NCI-H2081 treated with DMSO at 0.1 percent for 48 hours (cell line): ENCODE data around the gene POLR1G.

Experiments used
- DNase-seq: peaks from one replicate; lab custom pipeline; 2025; lab: John Stamatoyannopoulos, UW

Gene POLR1G, protein sequence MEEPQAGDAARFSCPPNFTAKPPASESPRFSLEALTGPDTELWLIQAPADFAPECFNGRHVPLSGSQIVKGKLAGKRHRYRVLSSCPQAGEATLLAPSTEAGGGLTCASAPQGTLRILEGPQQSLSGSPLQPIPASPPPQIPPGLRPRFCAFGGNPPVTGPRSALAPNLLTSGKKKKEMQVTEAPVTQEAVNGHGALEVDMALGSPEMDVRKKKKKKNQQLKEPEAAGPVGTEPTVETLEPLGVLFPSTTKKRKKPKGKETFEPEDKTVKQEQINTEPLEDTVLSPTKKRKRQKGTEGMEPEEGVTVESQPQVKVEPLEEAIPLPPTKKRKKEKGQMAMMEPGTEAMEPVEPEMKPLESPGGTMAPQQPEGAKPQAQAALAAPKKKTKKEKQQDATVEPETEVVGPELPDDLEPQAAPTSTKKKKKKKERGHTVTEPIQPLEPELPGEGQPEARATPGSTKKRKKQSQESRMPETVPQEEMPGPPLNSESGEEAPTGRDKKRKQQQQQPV

DNA sequence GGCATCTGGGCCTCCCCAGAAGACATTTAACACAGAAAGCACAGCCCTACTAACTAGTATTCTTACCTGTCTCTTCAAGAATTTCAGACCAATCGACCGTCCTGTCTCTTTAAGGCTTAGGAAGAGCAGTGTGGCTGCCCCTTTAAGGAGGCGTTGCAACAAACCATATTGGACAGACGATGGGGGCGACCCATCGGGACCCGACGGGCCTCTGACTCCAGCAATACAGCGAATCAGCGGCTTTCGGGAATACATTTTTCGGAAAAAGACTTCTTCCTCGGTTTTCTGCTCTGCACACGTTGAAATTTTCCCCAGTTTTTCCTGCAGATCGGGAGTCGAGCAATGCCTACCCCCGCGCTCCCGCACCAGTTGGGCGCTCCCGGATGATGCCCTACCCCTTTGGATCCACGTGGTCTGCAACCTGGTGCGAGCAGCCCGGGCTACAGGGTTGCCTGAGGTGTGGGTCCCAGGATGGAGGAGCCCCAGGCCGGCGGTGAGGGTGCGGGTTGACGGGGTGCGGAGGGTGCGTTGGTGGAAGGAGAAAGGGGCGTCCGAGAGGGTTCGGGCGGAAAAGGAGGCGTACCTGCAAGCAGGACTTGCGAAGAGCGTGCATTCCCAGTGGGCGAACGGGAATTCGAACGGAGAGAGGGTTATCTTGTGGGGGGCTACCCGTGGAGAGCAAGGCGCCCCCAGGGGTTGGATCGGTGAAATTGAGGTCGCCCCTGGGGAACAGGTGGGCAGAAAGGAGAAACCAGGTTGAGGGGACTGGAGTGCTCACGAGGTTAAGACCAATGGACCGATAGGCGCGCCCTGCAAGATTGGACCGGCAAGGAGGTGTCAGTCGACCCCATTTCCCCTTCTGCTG lies at the start of gene POLR1G:
POLR1G (plus strand) TSS at position 419 of the 865 bp plus-strand sequence; CDS start at position 472, 53 bp downstream.
- DNase-seq, result peak; percentile 54

DNA sequence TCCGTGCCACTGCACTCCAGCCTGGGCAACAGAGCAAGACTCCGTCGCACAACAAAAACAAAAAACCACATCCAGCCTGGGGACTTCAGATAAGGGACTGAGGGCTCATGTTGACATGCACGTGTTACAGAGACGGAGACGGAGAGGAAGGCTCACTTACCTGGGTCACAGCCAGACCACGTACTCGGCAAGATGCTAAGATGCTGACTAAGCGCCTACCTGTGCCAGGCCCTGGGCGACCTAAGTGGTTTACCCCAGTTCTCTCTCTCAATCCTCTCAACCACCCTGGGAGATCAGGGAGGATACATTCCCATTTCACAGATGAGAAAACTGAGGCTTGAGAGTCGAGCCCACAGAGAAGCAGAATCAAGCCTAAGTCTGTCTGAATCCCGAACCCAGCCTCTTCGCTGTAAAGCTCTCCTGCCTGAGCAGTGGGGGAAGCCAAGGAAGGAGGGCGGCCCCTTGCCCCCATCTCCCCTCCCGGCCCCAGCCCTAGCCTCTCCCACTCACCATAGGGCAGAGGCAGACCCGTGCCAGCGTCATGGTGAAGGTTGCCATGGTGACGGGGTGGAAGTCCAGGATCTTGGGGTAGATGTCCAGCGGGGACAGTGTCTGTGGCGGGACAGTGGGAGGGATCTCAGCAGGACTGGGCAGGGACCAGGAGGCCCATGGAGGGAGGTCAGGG lies 49.5 kb upstream of the POLR1G start:
- DNase-seq, result no peak

DNA sequence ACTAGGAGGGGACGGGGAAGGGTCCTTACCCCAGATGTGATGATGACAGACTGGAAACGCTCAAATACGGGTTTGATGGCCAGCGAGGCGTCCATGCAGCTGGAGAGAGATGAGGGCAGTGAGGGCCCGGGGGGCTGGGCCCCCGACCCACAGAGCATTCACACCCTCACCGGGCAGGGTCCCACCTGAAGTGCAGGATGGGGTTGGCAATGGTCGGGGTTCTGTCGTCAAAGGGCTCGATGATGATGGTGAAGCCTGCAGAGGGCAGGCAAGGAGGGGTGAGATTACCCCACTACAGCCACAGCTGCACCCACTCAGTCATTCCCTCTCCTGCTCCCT lies 49.0 kb upstream of the POLR1G start:
- no peak for DNase-seq

DNA sequence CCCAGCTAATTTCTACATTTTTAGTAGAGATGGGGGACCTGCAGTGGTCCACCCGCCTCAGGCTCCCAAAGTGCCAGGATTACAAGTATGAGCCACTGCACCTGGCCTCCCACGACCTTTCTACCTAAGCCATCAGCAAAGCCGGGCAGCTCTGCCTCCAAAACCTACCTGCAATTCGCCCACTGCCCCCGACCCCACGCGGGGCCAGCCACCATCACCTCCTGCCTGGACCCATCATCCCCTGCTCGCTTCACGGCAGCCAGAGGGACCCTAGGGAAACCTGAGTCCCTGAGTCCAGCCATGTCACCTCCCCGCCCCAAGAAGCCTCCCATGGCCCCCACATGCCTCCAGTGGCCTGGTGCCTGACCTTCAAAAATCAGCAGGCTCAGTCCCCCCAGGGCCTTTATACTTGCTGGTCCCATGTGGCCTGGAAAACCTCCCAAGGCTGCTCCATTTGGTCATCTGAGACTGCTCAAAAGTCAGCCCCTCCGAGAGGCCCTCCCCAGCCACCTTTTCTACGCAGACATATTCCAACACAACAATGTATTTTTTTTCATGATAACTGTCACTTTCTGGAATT lies 48.1 kb upstream of the POLR1G start:
- DNase-seq, result no peak

DNA sequence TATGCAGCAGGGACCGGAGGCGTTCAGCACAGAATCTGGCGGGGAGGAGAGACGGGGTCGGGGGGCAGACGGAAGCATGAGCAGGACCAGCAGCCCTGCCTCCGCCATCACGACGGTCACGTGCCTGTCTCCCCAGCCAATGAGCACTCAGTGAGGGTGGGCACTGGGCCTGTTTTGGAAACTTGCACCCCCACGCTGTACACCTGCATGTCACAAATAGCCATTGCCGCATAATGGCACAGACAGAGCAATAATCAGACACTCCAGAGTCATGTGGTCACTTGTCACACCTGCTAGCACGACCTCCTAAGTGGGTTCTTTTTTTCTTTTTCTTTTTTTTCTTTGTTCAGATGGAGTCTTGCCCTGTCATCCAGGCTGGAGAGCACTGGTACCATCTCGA lies 44.8 kb upstream of the POLR1G start:
- DNase-seq, result no peak

DNA sequence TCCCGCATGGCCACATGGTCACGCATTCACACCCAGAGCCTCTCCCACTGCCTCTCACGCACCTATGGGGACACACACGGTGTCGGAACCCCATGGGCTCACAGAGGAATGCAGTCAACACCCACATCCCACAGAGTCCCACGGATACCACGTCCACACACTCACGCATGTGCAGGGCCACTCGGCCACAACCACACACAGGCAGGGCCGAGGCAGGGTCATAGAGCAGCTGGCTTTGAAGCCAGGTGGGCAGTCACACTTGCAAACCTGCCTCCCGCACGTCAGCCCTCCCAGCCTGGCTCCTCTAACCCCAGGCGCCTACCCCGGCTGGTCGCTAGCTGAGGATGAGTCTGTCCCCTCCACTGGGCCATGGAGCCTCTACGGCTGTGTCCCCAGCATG lies 44.2 kb upstream of the POLR1G start:
- no peak for DNase-seq

DNA sequence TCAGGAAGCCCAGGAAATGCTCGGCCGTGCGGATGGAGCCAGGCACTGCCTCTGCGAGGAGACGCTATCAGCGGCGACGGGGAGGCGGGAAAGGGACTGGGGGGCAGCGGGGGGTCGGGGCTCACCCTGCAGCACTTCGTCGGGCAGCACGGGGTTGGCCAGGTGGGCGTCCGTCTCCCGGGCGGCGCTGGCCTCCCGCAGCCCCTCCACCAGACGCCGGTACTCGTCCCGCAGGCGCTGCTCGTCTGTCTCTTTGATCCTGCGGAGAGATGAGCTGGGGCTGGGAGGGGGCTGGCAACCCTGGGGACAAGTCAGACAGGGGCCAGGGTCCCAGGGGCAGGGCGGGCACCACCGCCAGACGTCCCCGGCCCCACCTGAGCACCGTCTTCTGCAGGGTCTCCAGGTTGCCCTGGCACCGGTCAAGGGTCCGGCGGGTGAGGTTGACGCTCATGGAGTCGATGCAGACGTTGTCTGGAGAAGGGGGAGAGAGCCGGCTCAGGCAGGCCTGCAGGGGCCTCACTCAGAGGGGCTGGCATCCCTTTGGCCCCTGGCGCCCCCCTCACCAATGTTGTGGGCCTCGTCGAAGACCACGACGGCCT lies 42.5 kb upstream of the POLR1G start:
- no peak for DNase-seq

DNA sequence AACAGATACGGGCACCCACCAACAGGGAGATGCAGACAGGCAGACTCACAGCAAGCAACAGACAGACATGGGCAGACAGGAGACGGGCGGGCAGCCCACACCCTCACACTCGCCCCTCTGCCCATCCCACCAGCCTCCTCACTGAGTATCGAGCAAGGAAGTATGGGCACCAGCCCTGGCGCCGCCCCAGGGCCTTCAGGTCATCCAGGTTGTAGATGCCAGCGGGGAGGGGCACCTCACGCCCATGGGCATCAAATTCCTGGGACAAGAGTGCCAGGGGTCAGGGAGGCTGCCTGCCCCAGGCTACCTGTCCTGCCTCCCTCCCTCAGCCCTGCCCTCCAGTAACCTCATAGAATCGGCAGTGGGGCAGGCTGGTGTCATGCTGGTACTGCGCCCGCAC lies 41.7 kb upstream of the POLR1G start:
- no peak for DNase-seq

DNA sequence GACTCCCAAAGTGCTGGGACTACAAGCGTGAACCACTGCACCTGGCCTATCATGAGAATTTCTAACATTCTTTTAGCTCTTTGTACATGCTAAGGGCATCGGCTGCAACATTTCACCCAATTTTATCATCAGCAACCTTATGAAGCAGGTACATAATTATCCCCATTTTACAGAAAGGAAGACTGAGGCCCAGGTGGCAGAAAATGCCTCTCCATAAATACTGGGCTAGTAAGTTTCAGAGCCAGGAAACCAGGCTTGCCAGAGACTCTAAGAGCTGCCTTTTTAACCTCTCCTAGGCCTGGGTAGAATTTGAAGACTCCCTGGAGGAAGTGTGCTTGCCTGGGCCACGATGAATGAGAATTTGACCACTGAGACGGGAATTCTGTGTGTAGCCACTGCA lies 38.3 kb upstream of the POLR1G start:
- no peak for DNase-seq

DNA sequence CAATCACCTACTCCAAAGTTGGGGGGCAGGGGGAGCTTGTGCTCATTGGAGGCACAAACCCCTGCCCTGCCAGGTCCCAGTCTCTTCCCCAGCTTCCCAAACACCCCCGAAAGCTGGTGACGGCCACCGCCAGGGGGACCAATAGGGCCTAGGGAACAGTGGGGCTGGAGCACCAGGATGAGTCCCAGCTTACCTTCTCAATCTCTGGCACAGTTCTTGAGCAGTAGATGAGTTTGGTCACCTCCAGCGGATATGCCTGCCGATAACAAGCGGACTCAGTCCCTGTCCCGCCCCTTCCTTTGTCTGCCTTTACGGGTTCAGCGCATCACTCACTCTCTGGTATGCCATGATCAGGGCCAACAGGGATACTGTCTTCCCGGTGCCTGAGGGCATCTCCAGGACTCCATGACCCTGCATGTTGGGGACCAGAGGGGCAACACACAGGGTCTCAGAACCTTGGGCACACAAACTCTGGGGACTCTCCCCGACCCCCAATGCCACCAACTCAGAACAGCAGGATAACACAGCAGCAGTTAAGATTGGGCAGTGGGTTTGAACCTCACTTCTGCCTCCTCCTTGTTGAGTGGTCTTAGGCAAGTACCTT lies 37.6 kb upstream of the POLR1G start:
- no peak for DNase-seq

DNA sequence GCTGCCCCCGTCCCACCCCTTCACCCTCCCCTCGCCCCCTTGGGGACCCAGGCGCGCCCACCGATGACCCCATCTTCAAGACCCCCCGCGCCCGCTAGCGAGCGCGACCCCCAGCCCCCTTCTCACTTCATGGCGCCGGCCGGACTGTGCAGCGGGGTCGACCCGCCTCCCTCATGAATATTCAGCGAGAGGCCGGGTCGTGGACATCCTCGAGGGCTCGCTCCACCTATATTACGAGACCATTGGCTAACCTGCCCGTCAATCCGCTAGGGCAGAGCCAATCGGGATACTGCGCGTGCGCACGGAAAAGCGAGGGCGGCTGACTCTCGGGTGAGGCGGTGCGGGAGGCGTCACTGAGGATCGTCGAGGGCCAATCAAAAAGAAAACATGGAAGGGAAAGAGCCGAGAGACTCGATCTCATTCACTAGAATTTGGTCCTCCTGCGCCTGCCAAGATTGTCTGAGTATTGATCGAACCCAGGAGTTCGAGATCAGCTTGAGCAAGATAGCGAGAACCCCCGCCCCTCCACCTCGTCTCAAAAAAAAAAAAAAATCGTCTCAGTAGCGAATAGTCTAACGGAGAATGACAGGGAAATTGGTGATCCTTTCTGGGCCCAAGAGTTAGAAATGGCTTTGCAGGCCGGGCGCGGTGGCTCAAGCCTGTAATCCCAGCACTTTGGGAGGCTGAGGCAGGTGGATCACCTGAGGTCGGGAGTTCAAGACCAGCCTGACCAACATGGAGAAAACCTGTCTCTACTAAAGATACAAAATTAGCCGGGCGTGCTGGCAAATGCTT lies 35.8 kb upstream of the POLR1G start, which contains the start of gene ERCC2:
ERCC2 (minus strand) TSS at position 164 of the 795 bp plus-strand sequence; CDS start at position 131, 33 bp downstream.
- peak; percentile 95 for DNase-seq

DNA sequence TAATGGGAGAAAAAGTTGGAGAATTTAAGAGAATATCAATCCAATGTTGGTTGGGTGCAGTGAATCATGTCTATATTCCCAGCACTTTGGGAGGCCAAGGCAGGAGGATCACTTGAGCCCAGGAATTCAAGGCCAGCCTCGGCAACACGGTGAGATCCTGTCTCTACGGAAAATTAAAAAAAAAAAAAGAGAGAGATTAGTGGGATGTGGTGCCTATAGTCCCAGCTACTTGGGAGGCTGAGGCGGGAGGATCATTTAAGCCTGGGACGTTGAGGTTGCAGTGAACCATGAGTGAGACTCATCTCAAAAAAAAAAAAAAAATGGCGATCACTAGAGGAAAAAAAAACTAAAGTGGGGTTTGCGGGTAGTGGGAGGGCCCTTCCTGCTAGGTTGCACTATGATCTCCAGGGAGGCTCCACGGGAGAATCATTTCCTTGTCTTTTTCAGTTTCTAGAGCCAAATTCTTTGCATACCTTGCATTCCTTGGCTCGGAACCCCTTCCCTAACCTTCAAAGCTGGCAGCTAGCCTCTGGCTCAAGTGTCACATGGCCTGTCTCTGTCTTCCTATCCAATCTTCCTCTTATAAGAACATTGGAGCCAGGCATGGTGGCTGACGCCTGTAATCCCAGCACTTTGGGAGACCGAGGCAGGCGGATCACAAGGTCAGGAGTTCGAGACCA lies 30.3 kb upstream of the POLR1G start:
- no peak for DNase-seq

DNA sequence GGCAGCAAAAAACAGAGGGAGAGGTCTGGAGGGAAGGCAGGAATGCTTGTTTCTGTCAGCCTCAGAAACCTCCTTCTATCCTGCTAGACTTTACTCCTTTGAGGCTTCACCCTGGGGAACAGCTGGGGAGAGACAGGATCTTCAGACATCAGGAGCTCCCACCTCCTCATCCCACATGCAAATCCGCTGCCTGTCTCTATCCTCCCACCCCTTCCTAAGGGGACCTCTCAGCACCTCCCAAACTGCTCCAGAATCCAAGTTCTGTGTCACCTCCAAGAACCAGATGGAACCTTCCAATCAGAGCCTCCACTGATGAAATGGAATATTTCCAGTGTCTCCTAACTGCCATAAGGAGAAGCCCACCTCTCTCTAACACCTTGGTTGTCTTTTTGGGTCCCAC lies 26.3 kb upstream of the POLR1G start:
- no peak for DNase-seq

DNA sequence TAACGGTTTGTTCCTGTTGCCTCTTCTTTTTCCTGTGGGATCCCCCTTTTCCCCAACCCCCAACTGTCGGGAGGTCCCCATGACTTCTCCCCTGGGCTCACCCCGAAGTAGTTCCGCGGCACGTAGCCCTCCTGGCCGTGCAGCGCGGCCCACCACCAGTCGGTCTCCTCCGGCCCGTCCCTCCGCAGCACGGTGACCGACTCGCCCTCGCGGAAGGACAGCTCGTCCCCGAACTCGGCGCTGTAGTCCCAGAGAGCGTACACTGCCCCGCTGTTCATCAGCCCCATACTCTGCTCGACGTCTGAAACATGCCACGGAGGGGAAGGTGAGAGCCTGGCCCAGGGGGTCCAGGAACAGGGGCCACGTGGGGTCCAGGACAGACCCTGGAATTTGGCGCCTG lies 24.0 kb upstream of the POLR1G start:
- DNase-seq, result no peak

DNA sequence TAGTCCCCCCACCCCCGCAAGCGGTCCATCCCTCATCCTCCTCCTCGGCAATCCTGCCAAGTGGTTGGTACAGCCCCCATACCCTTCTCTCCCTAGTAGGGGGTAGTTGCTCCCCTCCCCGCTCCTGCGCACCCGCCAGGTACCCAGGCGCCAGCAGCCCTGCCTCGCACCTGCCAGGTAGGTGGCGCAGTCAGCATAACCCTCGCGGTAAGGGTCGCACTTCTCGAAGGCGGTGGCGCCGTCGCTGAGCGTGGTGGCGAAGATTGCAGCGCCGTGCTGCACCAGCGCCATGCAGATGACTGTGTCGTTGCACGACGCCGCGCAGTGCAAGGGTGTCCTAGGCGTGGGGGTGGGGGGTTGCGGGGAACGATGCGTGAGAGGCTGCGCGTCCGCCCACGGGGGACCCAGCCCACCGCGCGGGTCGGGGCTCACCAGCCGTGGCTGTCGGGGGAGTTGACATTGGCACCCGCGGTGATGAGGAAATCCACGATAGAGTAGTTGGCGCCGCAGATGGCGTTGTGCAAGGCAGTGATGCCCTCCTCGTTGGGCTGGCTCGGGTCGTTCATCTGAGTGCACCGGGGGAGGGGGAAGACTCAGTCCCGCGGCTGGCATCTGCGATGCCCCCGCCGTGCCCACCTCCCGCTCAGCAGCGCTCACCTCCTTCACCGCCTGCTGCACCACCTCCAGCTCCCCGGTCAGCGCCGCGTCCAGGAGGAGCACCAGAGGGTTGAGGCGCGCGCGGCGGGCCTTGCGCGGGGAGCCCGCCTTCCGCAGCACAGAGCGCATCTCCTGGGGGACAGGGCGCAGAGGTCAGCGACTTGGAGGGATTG lies 20.8 kb upstream of the POLR1G start:
- no peak for DNase-seq

DNA sequence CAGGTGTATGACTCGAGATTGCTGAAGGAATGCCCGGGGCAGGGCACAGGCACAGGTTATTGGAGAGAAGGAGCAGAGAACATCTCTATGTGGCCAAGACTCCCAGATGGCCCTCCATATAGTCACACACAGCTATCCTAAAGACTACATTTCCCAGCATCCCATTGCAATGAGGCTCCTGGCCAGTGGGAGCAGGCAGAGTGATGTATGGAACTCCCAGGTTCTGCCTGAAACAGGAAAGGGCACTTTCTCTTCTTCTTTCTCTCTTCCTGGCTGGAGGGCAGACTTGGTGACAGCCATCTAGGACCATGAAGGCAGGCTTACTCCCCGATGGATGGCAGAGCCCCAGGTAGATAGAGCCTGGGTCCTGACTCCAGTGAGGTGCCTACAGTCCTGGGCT lies 15.1 kb upstream of the POLR1G start:
- DNase-seq, result no peak

DNA sequence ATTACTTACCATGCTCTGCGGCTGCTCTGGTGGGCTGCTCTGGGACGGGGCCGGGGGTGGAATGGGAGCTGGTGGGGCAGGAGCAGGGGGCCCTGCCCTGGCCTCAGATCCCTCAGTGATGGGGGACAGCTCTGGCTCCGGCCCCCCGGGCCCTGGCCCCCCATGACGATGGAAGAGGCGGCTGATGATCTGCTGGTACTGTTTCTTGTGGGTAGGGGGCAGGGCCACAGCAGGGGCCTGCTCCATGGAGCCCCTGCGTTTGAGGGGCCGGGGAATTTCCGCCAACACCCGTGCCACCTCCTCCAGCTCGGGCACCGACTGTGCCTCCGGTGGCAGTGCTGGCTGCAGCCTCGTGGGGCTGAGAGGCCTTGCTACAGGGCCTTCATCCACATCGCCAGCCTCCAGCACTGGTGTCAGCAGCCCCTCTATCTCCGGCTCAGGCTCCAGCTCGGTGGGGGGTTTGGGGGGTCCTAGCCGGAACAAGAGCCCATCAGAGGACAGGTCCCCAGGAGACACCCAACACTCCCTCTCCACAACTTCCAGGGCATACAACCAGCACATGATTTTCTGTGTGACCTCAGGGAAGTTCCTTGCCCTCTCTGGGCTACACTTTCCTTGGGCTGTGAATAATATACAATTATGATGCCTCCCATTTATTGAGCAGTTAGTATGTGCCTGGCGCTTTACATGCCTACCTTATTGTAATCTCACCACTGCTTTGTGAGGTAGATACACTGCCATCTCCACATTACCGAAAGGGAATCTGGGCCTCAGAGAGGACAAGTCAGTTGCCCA lies 14.4 kb upstream of the POLR1G start:
- no peak for DNase-seq
